Prostate gland (tissue), 2 donors: ENCODE results near the gene CC2D2B.

ENCODE experiments used
- CTCF ChIP-seq, 4 experiments: fragments of 200-600 bp in 2 of 4; fragments of 450-650 bp in 2 of 4; sonication (generic) in 2 of 4; IDR thresholded peaks; 1 replicate in 3 of 4; 2 replicates in 1 of 4; pipeline ENCODE4 v1.5.1; 2016 to 2019; ENCODE audit warnings: antibody characterized with exemption in 4 of 4, mild to moderate bottlenecking in 2 of 4, moderate library complexity in 2 of 4
- POLR2A ChIP-seq: fragments of 450-650 bp; IDR thresholded peaks from one replicate; pipeline ENCODE4 v1.6.1; 2016; ENCODE audit warnings: antibody characterized with exemption, mild to moderate bottlenecking
- POLR2AphosphoS5 ChIP-seq: sonication (generic); formaldehyde crosslinking; IDR thresholded peaks from one replicate; pipeline ENCODE4 v1.6.1; 2017; ENCODE audit warnings: antibody characterized with exemption

- TF ChIP-seq CTCF (IDR thresholded peaks at IDR 0.05), result peak in 3 of 4 experiments; percentile 34 to 41 (median 38)
- TF ChIP-seq POLR2AphosphoS5, result no peak
- TF ChIP-seq POLR2A, result no peak
Observed at GRCh38 chr10:95864906-95865813, 42.6 kb upstream of the CC2D2B start.
